Fibroblast of skin of right biceps (primary cell): ENCODE measurements around the gene KIF18A.
"Not testable (repeated sequence)": the region's sequence is repeated elsewhere in the genome, so short reads cannot be mapped to it uniquely, and the experiment has no call there.

ENCODE experiments used
- DNase-seq: peaks from one replicate; pipeline ENCODE4 v3.0.0-alpha.2; 2013

Gene KIF18A

GRCh38 chr11:28106353-28107043 lies 1.5 kb downstream of the KIF18A start:
- no peak for DNase-seq

GRCh38 chr11:28105869-28106268 lies 2.1 kb downstream of the KIF18A start:
- DNase-seq = no peak

- no peak for DNase-seq
Measured at GRCh38 chr11:28104984-28105383, 3.0 kb downstream of the KIF18A start.

GRCh38 chr11:28104425-28104824 lies 3.5 kb downstream of the KIF18A start:
- DNase-seq = no peak

GRCh38 chr11:28102300-28102699 lies 5.7 kb downstream of the KIF18A start:
- not testable (repeated sequence) for DNase-seq

- DNase-seq = no peak
Measured at GRCh38 chr11:28100665-28101064, 7.3 kb downstream of the KIF18A start.

- DNase-seq = no peak
Measured at GRCh38 chr11:28099715-28100114, 8.2 kb downstream of the KIF18A start.

- no peak for DNase-seq
Measured at GRCh38 chr11:28098257-28098656, 9.7 kb downstream of the KIF18A start.

- no peak for DNase-seq
Measured at GRCh38 chr11:28092786-28093185, 15.2 kb downstream of the KIF18A start.

GRCh38 chr11:28090052-28090749 lies 17.8 kb downstream of the KIF18A start:
- DNase-seq = peak; percentile 77

GRCh38 chr11:28089378-28089777 lies 18.6 kb downstream of the KIF18A start:
- peak; percentile 37 for DNase-seq

- peak; percentile 38 for DNase-seq
Measured at GRCh38 chr11:28087693-28088092, 20.3 kb downstream of the KIF18A start.

GRCh38 chr11:28087192-28087591 lies 20.8 kb downstream of the KIF18A start:
- DNase-seq = not testable (repeated sequence)

- peak; percentile 90 for DNase-seq
Measured at GRCh38 chr11:28086569-28086968, 21.4 kb downstream of the KIF18A start.

- no peak for DNase-seq
Measured at GRCh38 chr11:28083118-28083517, 24.8 kb downstream of the KIF18A start.

GRCh38 chr11:28077521-28077920 lies 30.4 kb downstream of the KIF18A start:
- DNase-seq = no peak

GRCh38 chr11:28072321-28072720 lies 35.6 kb downstream of the KIF18A start:
- DNase-seq = peak; percentile 74

- no peak for DNase-seq
Measured at GRCh38 chr11:28071305-28071704, 36.7 kb downstream of the KIF18A start.

- peak; percentile 54 for DNase-seq
Measured at GRCh38 chr11:28058333-28058732, 49.6 kb downstream of the KIF18A start.

- DNase-seq = peak; percentile 38
Measured at GRCh38 chr11:28054821-28055220, 53.1 kb downstream of the KIF18A start.

- peak; percentile 84 for DNase-seq
Measured at GRCh38 chr11:28049338-28050216, 58.4 kb downstream of the KIF18A start.

GRCh38 chr11:28048812-28049211 lies 59.1 kb downstream of the KIF18A start:
- no peak for DNase-seq

GRCh38 chr11:28043930-28044709 lies 63.8 kb downstream of the KIF18A start:
- no peak for DNase-seq
